Measurements from ENCODE around the gene LYSMD4.

The LYSMD4 gene

GRCh38 chr15:99731336-99732123 lies 1.7 kb downstream of the LYSMD4 start:
- DNase-seq = no peak

GRCh38 chr15:99729920-99730319 lies 3.3 kb downstream of the LYSMD4 start:
- DNase-seq = peak in 1 of 2 experiments; percentile 66

GRCh38 chr15:99729327-99729726 lies 3.9 kb downstream of the LYSMD4 start:
- DNase-seq = no peak

- DNase-seq = no peak
These were observed 4.3 kb downstream of the LYSMD4 start for GRCh38 chr15:99728916-99729315.

- no peak for DNase-seq
These were observed 5.5 kb downstream of the LYSMD4 start for GRCh38 chr15:99727733-99728132.

- DNase-seq = no peak
These were observed 5.9 kb downstream of the LYSMD4 start for GRCh38 chr15:99727330-99727729.

GRCh38 chr15:99726333-99726732 lies 6.9 kb downstream of the LYSMD4 start:
- DNase-seq = no peak

GRCh38 chr15:99722406-99722805 lies 10.8 kb downstream of the LYSMD4 start:
- DNase-seq = no peak

- DNase-seq = no peak
These were observed 11.3 kb downstream of the LYSMD4 start for GRCh38 chr15:99721896-99722295.

- DNase-seq = no peak
These were observed 12.0 kb downstream of the LYSMD4 start for GRCh38 chr15:99721104-99721778.

- DNase-seq = no peak
These were observed 12.7 kb downstream of the LYSMD4 start for GRCh38 chr15:99720533-99720932.

- DNase-seq = no peak
These were observed 14.1 kb downstream of the LYSMD4 start for GRCh38 chr15:99719096-99719541.

GRCh38 chr15:99718421-99718820 lies 14.8 kb downstream of the LYSMD4 start:
- DNase-seq = peak; percentile 57 to 87

- peak; percentile 24 to 73 for DNase-seq
These were observed 15.9 kb downstream of the LYSMD4 start for GRCh38 chr15:99717161-99718009.

- DNase-seq = no peak
These were observed 16.6 kb downstream of the LYSMD4 start for GRCh38 chr15:99716540-99717095.

- DNase-seq = no peak
These were observed 20.8 kb downstream of the LYSMD4 start for GRCh38 chr15:99712415-99712814.

GRCh38 chr15:99711625-99712024 lies 21.6 kb downstream of the LYSMD4 start:
- no peak for DNase-seq

GRCh38 chr15:99709243-99709986 lies 23.8 kb downstream of the LYSMD4 start:
- no peak for DNase-seq

- no peak for DNase-seq
These were observed 24.7 kb downstream of the LYSMD4 start for GRCh38 chr15:99708563-99708962.

GRCh38 chr15:99707473-99708270 lies 25.6 kb downstream of the LYSMD4 start:
- DNase-seq = no peak

GRCh38 chr15:99706557-99707303 lies 26.5 kb downstream of the LYSMD4 start:
- no peak for DNase-seq

All from NCI-H524 (cell line).